Esophagus squamous epithelium (tissue), 4 donors: ENCODE results near the gene RSPO3.

Experiments
- CTCF ChIP-seq, 6 experiments: fragments of 450-650 bp in 4 of 6; fragments of 200-600 bp in 2 of 6; sonication (generic) in 2 of 6; IDR thresholded peaks; one replicate each; pipeline ENCODE4 v1.5.1; 2016 to 2019; ENCODE audit warnings: antibody characterized with exemption in 6 of 6, mild to moderate bottlenecking in 4 of 6, moderate library complexity in 4 of 6
- POLR2A ChIP-seq, 4 donors: fragments of 450-650 bp; IDR thresholded peaks; one replicate each; pipeline ENCODE4 v1.6.1; 2017; ENCODE audit warnings: antibody characterized with exemption in 4 of 4, mild to moderate bottlenecking in 4 of 4, moderate library complexity in 3 of 4

GRCh38 chr6:127096167-127096566 lies 22.3 kb upstream of the RSPO3 start:
- TF ChIP-seq POLR2A (IDR thresholded peaks at IDR 0.05), result no peak
- no peak for TF ChIP-seq CTCF (IDR thresholded peaks at IDR 0.05)
